ENCODE data around the gene HOXA2. TPM values are rescaled to one million over a fixed set of nuclear protein-coding genes. Genes with fewer than 3 reads are reported as not detected.

The HOXA2 gene
- total and polyA plus RNA-seq, 12 donors: 0.41 to 5.7 (median 1.2) TPM; not detected in 1

DNA sequence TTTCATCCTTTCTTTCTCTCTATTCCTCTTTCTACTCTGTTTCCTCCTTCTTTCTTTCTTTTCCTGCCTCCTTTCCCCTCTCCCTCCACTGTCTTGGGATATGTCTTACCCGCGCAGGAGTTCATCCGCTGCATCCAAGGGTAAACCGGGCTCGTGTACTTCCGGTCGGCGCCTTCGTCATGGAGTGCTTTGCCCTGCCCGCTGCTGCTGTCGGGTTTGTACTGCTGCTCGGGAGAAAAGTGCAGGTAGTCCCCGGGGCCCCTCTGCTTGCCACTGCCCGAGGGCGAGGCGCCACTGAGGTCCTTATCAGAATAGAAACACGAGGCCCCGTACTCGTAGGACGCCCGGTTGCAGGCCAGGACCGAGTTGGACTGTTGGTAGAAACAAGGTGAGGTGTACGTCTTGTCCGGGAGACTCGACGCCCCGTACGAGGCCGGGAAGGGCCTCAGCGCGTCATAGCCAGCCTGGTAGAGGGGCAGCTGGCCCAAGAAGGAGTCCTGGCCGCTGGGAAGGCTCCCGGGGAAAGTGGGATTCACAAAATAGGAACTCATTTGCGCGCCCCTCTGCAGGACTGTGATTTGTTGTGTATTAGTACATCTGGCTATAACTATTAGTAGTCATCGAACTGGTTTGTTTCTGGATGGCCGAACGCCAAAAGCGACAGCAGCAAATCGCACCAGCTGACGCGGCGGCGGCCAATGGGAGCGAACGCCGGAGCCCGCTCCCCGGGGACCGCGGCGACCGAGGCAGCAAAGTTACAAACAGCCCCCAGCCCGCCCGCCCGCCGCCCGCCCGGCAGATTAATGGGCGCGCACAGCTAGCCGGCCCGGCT, 44.9 kb upstream of the HOXA2 start, which contains the start of gene HOXA6:
Gene HOXA6 (minus strand): TSS at position 576 of the 832 bp plus-strand sequence. CDS start 25 bp downstream, at position 551.
- peak within 1 kb of the TSS; percentile 70 to 99 (median 92) for H3K27ac ChIP-seq
- peak; percentile 84 to 95 (median 92) for DNase-seq
- peaks cover 0 to 12% of the 10 kb centered on the region in 2 donors for H3K36me3 ChIP-seq (replicated peaks in 1 of 2)
- WGBS, 4 donors: 10 to 29% (median 14%) methylated on average over 26 to 63 of the region's 63 CpGs
- TF ChIP-seq POLR2A (IDR thresholded peaks at IDR 0.05): no peak
- TF ChIP-seq, protein P1, sequence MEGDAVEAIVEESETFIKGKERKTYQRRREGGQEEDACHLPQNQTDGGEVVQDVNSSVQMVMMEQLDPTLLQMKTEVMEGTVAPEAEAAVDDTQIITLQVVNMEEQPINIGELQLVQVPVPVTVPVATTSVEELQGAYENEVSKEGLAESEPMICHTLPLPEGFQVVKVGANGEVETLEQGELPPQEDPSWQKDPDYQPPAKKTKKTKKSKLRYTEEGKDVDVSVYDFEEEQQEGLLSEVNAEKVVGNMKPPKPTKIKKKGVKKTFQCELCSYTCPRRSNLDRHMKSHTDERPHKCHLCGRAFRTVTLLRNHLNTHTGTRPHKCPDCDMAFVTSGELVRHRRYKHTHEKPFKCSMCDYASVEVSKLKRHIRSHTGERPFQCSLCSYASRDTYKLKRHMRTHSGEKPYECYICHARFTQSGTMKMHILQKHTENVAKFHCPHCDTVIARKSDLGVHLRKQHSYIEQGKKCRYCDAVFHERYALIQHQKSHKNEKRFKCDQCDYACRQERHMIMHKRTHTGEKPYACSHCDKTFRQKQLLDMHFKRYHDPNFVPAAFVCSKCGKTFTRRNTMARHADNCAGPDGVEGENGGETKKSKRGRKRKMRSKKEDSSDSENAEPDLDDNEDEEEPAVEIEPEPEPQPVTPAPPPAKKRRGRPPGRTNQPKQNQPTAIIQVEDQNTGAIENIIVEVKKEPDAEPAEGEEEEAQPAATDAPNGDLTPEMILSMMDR (IDR thresholded peaks at IDR 0.05): no peak
- intact Hi-C loops (cut with DNase I): no loop called here
- no peaks in the 10 kb centered on the region for H3K27me3 ChIP-seq
- H3K4me1 ChIP-seq (replicated peaks in 1 of 2): peaks cover 9 to 27% of the 10 kb centered on the region in 2 donors
- H3K4me3 ChIP-seq: peak within 1 kb of the TSS in 2 of 4 donors; percentile 38 to 63
- no peaks in the 10 kb centered on the region for H3K9me3 ChIP-seq (replicated peaks in 1 of 3)

DNA sequence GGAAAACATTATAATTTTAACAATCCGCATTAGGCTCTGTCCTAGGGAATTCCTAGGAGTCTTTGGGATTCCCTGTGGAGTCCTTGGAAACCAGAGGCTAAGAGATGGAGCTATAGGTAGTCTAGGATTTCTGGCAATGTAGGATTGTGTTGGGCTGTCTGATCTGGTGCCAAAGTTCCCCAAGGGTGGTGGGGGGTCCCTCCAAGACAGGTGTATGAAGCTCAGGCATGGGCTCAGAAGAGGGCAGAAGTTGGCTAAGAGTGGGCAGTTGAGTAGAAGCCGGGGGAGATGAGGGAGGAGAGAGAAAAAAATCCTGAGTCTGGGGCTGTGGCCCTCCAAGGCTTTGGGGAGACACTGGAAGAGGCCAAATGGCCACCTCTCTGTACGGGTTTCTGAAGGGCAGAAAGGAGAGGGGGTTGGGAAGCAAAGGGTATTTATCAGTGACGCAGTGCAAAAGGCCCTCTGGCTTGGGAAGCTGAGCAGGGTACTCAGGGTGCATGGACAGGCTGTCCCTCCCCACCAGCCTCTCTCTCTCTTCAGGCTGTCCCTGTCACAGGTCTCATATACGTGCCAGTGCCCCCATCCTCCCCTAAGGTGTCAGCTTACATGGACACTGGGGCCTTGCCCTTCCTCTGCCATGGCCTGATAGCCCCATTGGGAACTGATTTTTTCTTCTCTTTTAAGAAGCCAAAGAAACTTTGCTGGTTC, 44.2 kb upstream of the HOXA2 start:
- WGBS, 4 donors: 61 to 73% (median 71%) methylated on average over 5 of the region's 5 CpGs
- TF ChIP-seq, protein P1 (IDR thresholded peaks at IDR 0.05): no peak
- TF ChIP-seq POLR2A (IDR thresholded peaks at IDR 0.05): no peak
- Histone ChIP-seq H3K27me3 (no peaks in the 10 kb centered on the region), H3K9me3 (replicated peaks in 1 of 3) (no peaks in the 10 kb centered on the region), H3K4me3 (peak overlapping the region in 1 of 4 donors; percentile 63), H3K36me3 (replicated peaks in 1 of 2) (peaks cover 0 to 12% of the 10 kb centered on the region in 2 donors), H3K27ac (peak overlapping the region; percentile 70 to 99 (median 92)), H3K4me1 (replicated peaks in 1 of 2) (peaks cover 11 to 29% of the 10 kb centered on the region in 2 donors)
- peak in 4 of 7 donors; percentile 19 to 54 (median 24) for DNase-seq
- intact Hi-C loops (cut with DNase I): no loop called here

DNA sequence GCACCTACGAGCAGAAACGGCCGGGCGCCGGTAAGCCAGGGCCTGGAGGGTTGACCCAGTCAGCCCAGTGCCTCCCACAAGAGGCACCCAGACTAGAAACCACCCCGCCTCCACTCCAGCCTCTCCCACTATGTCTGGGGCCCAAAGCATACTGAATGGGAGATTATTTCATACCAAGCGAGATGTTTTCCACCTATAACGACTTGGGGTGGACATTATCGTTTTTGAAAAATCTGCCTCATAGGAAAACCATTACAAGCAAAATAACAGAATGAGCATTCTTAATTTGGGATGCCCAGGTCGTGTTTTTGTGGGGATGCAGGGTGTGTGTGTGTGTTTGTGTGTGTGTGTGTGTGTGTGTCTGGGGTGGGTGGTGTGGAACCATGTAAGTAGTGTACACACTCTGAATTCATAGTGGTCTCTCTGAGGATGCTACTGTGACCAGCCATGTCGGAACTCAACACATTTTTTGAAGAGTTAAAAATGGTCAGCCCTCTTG, 43.5 kb upstream of the HOXA2 start:
- WGBS, 4 donors: 72 to 78% (median 73%) methylated on average over 9 to 11 of the region's 11 CpGs
- no peaks in the 10 kb centered on the region for H3K9me3 ChIP-seq (replicated peaks in 1 of 3)
- H3K27me3 ChIP-seq: no peaks in the 10 kb centered on the region
- TF ChIP-seq POLR2A (IDR thresholded peaks at IDR 0.05): no peak
- TF ChIP-seq, protein P1 (IDR thresholded peaks at IDR 0.05): no peak
- H3K36me3 ChIP-seq (replicated peaks in 1 of 2): peaks cover 0 to 12% of the 10 kb centered on the region in 2 donors
- intact Hi-C loops (cut with DNase I): no loop called here
- H3K27ac ChIP-seq: peak overlapping the region in 4 of 5 donors; percentile 42 to 99 (median 96)
- DNase-seq: peak in 2 of 7 donors; percentile 24 to 28
- H3K4me3 ChIP-seq: peak overlapping the region in 1 of 4 donors; percentile 17
- H3K4me1 ChIP-seq (replicated peaks in 1 of 2): peaks cover 16 to 28% of the 10 kb centered on the region in 2 donors

All from adrenal gland (tissue), 12 donors.